GM10266 (cell line): ENCODE data around the gene ADCK2.
"Not testable (repeated sequence)": the region's sequence is repeated elsewhere in the genome, so short reads cannot be mapped to it uniquely, and the experiment has no call there.

Source experiments
- DNase-seq: peaks from one replicate; pipeline ENCODE4 v3.0.0; 2012; ENCODE audit errors: extremely low spot score
- TF ChIP-seq, protein P1 (sequence below): IDR thresholded peaks from 2 replicates; pipeline ENCODE4 v1.5.1; 2012; ENCODE audit warnings: mild to moderate bottlenecking, low read depth; ENCODE audit not compliant: control insufficient read depth, insufficient read depth; ENCODE audit errors: missing control alignments

The ADCK2 gene

DNA sequence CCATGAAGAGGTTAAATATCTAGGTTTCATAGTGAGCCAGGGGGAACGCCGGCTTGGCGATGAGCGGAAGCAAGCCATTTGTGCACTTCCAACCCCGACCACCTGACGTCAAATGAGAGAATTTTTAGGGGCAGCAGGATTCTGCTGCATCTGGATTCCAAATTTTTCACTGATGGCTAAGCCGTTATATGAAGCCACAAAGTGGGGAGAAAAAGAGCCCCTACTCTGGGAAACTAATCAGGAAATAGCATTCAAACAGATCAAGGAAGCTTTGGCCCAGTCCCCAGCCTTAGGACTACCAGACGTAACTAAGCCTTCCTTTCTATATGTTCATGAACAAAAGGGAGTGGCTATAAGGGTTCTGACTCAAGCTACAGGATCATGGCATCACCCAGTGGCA lies 12.9 kb upstream of the ADCK2 start:
- no peak for DNase-seq
- TF ChIP-seq, protein P1, sequence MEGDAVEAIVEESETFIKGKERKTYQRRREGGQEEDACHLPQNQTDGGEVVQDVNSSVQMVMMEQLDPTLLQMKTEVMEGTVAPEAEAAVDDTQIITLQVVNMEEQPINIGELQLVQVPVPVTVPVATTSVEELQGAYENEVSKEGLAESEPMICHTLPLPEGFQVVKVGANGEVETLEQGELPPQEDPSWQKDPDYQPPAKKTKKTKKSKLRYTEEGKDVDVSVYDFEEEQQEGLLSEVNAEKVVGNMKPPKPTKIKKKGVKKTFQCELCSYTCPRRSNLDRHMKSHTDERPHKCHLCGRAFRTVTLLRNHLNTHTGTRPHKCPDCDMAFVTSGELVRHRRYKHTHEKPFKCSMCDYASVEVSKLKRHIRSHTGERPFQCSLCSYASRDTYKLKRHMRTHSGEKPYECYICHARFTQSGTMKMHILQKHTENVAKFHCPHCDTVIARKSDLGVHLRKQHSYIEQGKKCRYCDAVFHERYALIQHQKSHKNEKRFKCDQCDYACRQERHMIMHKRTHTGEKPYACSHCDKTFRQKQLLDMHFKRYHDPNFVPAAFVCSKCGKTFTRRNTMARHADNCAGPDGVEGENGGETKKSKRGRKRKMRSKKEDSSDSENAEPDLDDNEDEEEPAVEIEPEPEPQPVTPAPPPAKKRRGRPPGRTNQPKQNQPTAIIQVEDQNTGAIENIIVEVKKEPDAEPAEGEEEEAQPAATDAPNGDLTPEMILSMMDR: no peak

DNA sequence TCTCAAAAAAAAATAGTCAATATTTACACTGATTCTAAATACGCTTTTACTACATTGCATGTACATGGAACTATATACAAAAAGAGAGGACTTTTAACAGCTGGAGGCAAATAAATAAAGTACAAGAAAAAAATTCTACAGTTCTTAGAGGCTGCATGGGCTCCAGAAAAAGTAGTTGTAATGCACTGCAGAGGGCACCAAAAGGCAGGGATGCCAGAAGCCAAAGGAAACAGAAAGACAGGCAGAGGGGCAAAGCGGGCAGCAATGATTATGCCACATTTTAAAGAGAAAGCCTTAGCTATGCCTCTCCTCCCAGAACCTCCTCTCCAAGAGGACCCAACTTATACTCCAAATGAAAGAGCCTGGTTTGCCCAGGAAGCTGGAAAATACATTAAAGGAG lies 11.6 kb upstream of the ADCK2 start:
- DNase-seq: no peak
- TF ChIP-seq, protein P1: no peak

DNA sequence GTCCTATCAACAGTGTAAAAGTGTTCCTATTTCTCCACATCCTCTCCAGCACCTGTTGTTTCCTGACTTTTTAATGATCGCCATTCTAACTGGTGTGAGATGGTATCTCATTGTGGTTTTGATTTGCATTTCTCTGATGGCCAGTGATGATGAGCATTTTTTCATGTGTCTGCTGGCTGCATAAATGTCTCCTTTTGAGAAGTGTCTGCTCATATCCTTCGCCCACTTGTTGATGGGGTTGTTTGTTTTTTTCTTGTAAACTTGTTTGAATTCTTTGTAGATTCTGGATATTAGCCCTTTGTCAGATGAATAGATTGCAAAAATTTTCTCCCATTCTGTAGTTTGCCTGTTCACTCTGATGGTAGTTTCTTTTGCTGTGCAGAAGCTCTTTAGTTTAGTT lies 9.8 kb upstream of the ADCK2 start:
- DNase-seq: not testable (repeated sequence)

DNA sequence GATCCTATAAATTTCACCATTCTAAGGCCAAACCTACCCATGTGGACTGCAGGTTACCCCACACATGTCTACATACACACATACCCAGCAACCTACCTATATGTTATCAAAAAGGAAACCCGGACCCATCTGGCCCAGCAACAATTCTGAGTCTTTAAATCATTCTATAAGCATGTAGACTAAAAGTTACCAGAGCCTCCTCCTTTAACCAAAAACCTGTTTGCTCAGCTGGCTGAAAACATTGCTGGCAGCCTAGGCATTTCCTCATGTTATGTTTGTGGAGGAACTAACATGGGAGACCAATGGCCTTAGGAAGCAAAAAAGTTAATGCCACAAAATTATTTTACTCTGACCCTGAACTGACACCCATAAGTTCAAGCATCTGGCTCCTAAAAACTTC lies 5.3 kb upstream of the ADCK2 start:
- DNase-seq: no peak
- TF ChIP-seq, protein P1: no peak

DNA sequence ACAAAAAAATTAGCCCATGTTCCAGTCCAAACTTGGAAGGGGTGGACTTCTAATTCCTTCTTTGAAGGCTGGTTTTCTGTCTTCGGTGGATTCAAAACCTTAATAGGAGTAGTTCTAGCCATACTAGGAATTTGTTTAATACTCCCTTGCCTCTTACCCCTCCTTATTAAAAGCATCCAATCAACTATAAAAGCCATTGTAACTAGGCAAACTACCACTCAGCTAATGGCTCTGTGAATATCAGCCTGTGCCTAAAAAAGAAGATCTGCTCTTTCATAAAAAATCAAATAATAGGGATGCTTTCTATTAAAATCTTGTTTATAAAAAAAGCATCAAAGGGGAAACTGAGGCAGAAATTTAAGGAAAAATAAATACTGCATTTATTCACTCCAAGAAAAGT lies 4.1 kb upstream of the ADCK2 start:
- TF ChIP-seq, protein P1: no peak
- DNase-seq: no peak

DNA sequence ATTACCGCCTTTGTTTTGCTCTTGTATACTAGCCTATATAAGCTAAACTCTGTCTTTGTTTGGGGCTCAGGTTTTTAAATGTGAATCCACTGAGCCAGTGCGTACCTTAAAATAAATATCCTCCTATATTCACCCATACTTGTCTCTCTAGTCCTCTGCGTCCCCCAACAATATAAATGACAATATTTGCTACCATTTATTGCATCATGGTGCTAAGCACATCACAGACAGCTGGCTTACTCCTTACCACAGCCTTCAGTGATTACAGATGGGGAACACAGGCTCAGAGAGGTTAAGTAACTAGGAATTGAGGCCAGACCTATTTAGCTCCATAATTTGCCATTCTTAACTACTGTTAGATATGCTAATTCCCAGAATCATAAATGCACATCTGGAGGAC lies 3.4 kb upstream of the ADCK2 start:
- TF ChIP-seq, protein P1: no peak
- no peak for DNase-seq

DNA sequence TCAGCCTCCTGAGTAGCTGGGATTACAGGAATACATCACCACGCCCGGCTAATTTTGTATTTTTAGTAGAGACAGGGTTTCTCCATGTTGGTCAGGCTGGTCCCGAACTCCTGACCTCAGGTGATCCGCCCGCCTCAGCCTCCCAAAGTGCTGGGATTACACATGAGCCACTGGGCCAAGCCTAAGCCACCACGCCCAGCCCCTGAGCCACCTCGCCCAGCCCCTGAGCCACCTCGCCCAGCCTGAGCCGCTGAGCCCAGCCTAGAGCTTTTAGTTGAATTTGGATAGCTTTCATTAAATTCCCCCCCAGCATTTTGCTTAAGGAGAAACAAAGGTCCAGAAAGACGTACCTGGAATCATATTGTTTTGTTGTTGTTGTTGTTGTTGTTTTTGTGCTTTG lies 2.9 kb upstream of the ADCK2 start:
- not testable (repeated sequence) for DNase-seq

DNA sequence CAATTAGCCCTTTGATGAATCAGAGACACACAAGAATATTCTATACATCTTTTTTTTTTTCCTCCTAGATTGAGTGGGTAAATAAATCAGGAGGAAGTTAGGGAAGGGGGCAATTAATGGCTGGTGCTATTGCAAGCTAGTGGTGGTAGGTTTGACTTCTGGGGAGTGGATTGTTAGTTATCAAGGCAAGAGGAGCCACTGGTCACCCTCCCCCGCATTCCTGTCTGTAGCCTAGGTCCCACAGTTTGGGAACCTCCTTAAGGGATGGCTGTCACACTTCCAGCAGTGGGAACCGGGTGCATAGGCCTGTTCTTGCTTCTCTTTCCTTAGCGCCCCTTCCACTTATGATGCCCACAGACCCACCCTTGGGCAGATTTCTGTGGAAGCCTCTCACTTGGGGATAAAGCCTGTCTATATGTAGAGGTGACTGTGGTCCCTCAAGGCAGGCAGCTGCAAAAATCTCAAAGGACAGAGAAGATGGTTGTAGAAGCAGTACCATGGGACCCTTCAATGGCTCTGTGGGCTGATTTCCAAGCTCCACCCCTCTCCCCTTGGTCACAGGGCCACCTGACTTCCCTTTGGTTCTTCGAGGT lies 2.3 kb upstream of the ADCK2 start:
- TF ChIP-seq, protein P1: no peak
- no peak for DNase-seq

DNA sequence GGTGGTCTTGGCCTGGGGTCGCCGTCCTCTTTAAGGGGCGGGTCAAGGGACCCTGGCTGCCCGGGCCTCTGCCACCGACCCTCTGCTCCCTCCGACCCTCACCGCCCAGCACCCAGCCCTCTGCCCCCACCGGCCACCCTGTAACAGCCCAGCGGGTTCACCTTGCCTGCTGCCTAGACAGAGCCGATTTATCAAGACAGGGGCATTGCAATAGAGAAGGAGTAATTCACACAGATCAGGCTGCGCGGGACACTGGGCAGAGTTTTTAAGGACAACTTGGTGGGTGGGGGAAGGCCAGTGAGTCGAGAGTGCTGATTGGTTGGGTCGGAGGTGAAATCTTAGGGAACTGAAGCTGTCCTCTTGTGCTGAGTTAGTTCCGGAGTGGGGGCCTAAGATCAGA lies 779 bp upstream of the ADCK2 start:
- DNase-seq: no peak

More for the DNA sequence above, 779 bp upstream of the ADCK2 start:
- TF ChIP-seq, protein P1: no peak
